SU-DHL-6 (cell line): ENCODE results near the gene BTC.

Source experiments
- CTCF ChIP-seq: fragments of 200-600 bp; sonication (generic); IDR thresholded peaks from one replicate; pipeline ENCODE4 v1.5.1; 2017; ENCODE audit warnings: antibody characterized with exemption, mild to moderate bottlenecking, low read length, moderate library complexity; ENCODE audit not compliant: insufficient read depth, poor library complexity, severe bottlenecking
- EZH2phosphoT487 ChIP-seq: fragments of 200-600 bp; sonication (generic), shearing (Covaris generic); conservative IDR thresholded peaks from 2 replicates; pipeline ENCODE4 v1.6.1; 2018; ENCODE audit warnings: mild to moderate bottlenecking, antibody characterized with exemption, low read length, moderate library complexity, mixed read lengths

DNA sequence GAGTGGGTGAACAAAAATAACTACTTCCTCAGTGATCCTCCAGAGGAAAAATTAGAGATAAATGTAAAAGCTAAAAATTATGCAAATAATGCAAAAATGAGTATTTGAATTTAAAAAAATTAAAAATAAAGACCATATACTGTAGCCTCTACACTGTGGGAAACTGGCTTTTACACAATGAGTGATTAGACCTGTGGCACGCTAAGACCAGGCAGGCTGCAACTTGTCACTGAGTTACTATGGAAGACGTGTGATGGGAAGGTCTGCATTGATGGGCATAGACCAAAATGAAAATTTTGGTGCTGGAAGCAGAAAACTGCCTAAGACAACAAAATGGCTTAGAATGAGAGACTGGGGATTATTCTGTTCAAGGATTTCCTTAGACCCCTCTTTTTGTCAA, 30.2 kb downstream of the BTC start:
- no peak for TF ChIP-seq CTCF
- TF ChIP-seq EZH2phosphoT487: no peak
